GM18909 (cell line): ENCODE data around the gene C13orf46.
"Not testable (repeated sequence)": the region's sequence is repeated elsewhere in the genome, so short reads cannot be mapped to it uniquely, and the experiment has no call there.

Experiments
- ATAC-seq: cut with Tn5 transposase; IDR thresholded peaks from one replicate; pipeline ENCODE4 v1.9.1; 2021; ENCODE audit warnings: mild to moderate bottlenecking; ENCODE audit not compliant: unreplicated experiment, poor library complexity

C13orf46 gene

DNA sequence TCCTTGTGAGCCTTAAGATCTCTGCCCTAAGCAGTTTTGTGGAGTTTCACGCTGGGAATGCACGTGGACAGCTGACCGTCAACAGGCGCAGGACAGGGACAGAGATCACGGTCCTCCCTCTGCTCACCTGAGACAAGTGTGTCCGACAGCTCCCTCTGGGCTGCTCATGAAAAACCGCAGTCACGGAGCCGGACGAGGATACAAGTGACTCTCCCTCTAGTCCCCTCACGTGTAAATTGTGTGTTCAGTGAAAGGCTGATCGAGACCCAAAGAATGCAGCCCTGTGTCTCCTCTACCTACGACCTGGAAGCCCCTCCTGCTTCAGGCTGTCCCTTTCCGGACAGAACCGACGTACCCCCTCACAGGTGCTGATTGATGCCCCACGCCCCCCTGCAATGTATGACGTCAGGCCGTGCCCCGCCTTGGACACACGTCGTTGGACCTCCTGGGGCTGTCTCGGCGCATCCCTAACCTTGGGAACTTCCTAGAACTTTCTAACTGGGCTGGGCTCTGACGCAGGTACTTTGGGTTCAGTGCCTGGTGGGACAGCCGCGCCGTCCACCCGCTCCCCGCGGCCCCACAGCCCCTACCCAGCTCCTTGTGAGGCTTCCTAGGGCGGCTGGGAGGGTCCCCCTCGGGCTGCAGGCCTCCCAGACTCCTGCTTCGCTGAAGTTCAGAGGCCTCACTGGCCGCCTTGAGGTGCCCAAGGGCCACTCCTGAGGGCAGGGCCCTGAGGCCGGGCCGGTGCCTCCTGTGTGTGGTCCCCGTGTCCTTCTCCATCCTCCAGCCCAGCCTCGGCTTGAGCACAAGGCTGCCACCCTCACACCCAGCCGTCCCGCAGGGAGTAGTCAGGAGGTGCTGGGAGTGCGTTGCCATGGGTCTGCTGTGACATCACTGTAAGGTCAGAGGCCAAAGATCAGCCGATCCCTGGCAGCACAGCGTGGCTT, at the start of gene C13orf46:
Gene C13orf46, minus strand, starts transcription at position 859 of the 947 bp plus-strand sequence. Its CDS starts 79 bp downstream, at position 780.
- ATAC-seq = no peak

DNA sequence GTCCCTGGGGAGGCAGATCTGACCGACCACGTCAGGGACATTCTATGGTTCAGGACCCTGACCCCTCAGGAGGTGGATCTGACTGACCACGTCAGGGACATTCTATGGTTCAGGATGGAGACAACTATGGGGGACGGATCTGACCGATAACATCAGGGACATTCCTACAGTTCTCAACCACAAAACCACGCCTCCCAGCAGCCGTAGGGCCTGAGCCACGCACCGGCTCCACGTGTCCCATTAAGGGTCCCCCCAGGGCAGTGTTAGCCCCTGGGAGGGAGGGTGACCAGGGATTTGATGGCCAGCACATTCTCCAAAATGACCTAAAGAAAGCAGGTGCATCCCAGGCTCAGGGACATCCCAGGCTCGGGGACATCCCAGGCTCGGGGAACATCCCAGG, 49.0 kb upstream of the C13orf46 start:
- ATAC-seq = no peak

DNA sequence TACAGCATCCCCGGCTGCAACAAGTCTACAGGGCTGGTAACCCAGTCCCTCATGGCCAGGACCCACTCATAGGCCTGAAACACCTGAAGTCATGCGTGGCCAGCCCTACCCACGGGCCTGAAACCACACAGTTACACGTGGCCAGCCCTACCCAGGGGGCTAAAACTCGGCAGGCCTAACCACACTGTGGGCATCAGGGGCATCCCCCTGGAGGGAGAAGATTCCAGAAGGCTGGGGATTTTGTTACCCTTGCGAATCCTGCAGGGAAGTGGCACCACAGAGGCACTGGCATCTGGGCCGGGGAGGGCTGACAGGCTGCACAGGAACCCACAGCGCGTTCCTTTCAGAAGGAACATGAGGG, 48.4 kb upstream of the C13orf46 start:
- ATAC-seq = no peak

DNA sequence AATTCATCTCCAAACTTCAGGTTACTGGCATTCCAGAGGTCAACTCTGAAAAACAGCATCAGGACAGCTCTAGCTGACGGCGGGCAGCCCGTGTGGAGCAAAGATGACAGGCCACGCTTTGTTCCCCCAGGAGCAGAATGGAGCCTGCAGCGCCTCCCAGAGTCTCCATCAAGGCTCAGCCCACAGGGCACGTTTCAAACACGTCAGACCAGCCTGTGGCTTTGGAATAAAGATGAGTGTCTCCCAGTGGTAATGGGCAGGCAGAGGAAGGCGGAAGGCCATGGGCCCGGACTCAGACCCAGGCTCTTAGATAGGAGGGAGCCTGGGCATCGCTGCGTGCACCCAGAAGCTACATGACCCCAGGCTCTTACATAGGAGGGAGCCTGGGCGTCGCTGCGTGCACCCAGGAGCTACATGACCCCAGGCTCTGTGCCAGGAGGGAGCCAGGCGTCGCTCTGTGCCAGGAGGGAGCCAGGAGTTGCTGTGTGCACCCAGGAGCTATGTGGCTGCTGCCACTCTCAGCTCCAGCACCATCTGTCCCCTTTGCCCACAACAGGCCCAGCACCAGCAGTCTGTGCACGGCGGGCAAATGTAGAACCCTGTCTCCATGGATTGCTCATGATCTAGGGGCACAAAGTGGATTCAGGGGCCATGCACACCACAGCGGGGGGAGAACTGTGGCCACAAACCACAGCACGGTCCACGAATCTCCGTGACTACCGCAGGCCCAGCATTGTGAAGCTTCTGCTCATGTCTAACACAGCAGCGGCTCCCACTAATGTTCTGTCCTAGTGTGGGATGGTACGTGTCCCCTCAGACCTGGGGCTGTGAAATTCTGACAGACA, 47.8 kb upstream of the C13orf46 start:
- ATAC-seq = no peak

DNA sequence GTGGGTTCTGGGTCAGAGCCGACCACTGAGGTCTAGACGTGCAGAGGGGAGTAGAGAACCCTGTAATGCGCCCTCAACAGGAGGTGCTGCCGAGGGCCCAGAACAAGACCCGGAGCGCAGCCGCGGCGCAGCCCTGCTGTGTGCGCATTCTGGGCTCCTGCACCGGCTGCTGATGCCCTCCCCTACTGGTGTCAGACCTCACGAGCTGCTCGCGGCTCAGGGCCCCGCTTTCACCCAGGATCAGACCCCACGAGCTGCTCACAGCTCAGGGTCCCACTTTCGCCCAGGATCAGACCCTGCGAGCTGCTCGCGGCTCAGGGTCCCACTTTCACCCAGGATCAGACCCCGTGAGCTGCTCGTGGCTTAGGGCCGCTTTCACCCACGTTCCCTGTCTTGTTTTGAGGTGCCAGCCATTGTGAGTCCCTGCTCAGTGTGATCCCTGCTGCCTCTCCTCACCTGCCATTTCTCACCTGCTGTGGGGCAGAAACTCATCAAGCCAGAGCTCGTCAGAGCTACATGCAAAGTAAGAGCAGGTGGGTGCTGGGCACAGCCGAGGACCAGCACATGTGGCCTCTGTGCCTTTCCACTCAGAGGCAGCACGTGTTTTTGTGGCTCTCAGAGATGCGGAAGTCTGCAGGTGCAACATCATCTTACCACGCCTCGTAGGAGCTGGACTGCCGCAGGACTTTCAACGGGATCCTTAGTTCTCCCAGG, 47.0 kb upstream of the C13orf46 start:
- no peak for ATAC-seq

DNA sequence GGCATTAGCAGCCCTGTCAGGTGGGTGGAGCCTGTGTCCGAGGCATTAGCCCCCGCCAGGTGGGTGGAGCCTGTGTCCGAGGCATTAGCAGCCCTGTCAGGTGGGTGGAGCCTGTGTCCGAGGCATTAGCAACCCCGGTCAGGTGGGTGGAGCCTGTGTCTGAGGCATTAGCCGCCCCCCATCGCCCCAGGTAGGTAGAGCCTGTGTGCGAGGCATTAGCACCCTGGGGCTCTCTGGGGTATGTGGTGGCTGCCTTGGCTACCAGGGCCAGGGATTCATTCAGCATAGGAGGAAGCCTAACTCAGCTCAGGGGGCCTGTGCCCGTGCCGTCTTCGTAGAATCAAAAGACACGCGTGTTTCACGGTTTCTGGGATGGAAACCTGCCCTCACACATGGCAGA, 46.3 kb upstream of the C13orf46 start:
- not testable (repeated sequence) for ATAC-seq

DNA sequence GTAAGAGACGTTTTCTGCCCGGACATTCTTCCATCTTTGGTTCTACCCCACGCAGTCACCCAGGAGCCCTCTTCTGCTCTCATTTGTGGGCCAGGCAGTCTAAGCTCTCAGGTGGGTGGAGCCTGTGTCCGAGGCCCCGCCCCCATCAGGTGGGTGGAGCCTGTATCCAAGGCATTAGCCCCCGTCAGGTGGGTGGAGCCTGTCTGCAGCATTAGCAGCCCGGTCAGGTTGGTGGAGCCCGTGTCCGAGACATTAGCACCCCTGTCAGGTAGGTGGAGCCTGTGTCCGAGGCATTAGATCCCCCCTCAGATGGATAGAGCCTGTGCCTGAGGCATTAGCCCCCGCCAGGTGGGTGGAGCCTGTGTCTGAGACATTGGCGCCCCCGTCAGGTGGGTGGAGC, 45.5 kb upstream of the C13orf46 start:
- ATAC-seq = no peak

DNA sequence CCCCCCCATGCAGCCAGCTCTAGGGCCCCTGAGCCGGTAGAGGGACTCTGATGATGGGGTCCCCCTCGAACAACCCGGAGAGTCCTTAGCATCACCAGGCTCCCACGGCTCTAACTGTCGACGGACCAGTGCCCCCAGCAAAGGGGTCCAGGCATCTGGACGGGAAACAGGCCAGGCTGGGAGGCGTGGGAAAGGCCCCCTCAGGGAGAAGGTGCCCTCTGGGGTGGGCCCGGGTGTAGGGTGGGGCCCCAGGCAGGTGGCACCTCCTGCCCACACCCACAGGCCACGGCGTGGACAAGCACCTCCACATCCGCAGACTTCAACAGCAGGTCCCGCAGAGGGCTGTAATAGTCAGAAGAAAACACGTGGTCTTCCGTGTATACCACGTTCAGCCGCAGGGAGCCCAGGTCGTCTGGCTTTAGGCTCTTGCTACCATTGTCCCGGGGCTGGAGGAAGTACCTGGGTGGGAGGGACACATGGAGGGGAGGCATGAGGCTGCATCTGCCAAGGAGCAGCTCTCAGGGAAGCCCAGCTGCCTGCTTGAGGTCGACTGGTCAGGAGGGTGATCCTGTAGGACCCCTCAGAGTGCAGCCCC, 44.7 kb upstream of the C13orf46 start:
- no peak for ATAC-seq

DNA sequence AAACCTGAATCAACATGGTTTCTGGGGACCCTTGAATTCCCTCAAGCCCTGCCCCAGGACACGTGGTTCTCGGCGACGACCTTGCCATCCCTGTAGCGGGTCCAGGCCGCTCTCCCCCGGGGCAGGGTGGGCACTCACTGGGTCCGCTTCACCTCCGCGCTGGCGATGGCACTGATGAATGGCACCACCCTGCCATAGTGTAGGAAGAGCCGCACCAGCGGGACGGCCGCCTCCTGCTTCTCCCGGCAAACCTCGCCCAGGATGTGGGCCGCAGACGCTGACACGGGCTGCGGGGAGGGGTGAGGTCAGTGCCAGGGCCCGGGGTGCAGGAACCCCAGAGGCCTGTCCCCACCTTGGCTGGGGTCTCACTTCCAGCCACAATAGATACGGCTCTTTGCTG, 44.1 kb upstream of the C13orf46 start:
- no peak for ATAC-seq

DNA sequence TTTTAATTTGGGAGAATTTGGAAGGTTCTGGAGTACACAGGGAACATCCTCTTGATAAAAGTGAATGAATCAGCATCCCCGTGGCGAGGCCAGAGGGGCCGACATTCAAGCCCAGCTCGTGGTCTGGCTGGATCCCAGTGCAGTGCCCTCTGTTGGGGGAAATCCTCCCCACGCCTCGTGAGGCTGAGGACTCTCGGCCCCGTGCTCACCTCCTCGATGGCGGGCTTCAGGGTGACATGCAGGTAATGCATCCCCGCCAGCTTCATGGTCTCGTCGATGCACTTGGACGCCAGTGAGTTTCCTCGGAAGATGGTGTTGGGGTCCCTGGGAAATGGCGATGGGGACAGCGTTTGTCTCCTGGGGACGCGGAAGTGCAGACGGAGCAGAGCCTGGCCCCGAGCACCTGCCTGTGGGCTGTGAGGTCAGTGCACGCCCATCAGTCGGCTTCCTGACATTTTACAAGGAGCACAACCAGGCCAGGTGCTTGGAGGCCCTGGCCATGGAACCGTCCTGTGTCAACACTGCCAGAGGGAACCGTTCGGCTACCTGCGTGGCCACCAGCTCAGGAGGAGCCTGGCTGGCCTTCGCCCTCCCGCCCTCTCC, 43.3 kb upstream of the C13orf46 start:
- ATAC-seq = no peak

DNA sequence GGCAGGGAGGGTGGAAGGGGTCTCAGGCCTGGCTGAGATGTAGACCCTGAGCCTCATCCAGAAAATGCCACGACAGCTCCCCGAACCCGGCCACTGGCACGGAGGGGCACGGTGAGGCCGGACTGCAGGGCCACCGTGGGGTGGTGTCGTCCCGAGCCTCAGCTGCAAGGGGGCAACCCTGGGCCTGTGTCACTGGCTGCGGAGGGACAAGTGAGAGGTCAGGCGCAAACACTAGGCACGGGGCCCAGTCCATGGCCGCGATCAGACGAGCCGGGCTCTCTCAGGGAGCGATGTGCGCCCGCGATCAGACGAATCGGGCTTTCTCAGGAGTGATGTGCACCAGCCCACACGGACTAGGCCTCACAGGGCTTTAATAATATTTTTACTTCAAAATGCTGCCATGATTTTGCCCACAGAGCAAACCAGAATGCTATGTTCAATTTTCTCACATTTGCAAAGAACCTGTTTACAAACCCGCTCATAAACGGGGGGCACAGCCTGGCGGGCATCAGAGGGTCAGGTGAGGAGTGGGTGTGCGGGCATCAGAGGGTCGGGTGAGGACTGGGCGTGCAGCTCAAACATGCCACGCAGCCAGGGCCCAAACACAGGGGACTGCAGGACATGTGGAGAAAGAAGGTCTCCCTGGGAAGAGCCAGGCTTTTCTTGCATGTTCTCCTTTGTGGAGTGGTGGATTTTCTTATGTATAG, 42.6 kb upstream of the C13orf46 start:
- no peak for ATAC-seq

DNA sequence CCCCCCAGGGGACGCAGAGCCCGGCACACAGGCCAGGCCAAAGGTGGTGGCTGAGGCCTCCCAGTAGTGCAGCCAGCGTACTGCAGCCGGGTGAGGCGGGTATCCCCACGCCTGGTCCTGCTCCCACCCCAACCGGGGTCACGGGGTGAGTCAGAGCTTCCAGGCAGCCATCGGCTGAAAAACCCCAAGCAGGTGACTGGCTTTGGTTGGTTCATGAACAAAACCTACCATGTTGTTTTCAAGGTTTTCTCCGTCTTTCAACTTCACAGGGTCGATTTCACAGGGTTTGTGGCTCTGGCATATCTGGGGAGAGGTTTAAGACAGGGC, 42.1 kb upstream of the C13orf46 start:
- ATAC-seq = no peak

DNA sequence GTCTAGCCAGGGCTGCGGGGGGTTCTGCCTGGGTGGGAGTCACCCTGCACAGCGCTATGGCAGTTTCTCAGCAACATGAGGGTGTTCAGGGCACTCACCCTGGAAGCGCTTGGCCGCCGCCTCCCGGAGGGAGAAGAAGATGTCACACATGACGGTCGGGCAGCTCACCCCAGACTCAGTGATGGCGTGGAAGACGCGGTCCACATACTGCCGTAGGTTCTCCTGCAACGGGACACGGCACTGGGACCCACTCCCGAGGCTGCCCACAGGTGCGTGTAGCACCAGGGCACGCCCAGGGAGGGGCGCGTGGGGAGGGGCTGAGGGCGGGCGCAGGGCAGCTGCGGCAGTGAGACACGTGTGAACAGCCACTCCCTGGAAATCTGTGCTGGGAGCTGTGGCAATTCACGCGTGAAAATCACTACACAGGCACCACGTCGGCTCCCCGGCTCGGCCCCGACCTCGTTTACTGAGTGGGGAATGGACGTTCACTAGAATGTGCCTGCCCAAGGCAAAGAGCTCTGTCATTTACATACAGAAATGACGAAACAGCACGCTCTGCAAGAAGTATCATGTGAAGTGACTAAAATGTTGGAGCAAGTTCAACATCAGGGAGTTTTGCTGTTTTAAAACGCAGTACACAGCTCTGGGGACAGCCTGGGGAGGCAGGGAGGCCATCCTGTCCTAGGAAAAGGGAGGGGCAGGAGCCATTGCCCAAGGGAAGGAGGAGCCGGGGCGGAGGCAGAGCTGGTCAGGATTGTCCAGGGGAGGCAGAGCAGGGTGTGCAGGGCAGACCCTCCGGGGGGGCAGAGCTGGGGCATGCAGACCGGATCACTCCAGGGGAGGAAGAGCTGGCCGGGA, 41.5 kb upstream of the C13orf46 start:
- no peak for ATAC-seq

DNA sequence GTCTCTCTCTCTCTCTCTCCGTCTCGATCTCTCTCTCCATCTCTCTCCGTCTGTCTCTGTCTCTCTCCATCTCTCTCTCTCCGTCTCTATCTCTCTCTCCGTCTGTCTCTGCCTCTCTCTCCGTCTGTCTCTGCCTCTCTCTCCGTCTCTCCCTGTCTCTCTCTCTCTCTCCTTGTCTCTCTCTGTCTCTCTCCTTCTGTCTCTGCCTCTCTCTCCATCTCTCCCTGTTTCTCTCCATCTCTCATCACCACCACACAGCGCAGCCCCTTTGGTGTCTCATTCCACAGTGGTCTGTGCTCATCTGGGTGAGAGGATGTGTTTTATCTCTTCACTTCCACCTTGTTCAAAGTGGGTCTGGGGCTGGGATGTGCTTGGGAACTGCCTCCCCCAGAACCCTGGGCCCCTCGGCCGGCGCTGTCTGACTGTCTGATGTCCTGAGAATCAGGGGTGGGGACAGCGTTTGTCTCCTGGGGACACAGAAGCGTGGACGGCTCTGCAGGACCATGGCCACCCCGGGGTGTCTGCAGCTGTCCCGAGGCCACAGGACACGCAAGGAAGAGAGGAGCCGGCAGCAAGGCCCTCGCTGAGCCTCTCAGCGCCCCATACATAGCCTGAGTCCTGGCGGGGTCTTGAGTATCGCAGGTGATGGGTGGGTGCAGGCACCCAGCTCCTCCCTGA, 40.2 kb upstream of the C13orf46 start:
- no peak for ATAC-seq

DNA sequence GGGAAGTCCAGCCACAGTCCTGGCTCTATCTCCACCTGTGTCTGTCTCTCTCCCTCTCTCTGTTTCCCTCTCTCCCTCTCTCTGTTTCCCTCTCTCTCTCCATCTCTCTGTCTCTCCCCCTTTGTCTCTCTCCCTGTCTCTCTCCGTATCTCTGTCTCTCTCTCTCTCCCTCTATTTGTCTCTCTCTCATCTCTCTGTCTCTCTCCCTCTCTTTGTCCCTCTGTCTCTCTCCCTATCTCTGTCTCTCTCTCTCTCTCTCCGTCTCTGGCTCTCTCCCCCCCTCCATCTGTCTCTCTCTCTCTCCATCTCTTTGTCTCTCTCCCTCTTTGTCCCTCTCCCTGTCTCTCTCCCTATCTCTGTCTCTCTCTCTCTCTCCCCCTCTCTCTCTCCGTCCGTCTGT, 39.5 kb upstream of the C13orf46 start:
- ATAC-seq = no peak

DNA sequence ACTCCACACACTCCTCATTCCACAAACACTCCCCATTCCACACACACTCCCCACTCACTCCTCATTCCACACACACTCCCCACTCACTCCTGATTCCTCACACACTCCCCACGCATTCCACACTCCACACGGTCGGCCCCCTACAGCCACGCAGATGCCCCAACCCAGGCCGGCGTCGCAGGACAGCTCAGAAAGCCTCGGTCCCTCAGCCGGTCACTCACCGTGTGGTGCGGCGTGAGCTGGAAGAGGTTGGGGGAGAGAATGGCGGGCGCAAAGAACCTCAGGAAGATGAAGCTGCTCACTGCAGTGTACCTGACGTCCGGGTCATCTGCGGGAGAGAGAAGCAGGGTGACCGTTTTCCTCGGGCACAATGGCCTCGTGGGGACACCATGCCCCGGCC, 39.0 kb upstream of the C13orf46 start:
- no peak for ATAC-seq

DNA sequence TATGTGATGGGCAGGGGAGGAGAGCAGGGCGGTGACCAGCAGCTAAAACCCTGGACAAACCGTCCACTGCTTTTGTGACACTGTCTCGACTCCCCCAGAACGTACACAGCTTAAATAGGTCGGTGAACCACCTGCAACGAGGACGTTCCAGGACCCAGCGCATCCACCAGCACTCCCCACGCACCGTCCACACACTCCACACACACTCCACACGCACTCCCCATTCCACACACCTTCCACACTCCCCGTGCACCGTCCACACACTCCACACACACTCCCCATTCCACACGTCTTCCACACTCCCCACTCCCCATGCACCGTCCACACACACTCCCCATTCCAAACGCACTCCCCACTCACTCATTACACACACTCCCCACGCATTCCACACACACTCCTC, 38.3 kb upstream of the C13orf46 start:
- ATAC-seq = no peak

DNA sequence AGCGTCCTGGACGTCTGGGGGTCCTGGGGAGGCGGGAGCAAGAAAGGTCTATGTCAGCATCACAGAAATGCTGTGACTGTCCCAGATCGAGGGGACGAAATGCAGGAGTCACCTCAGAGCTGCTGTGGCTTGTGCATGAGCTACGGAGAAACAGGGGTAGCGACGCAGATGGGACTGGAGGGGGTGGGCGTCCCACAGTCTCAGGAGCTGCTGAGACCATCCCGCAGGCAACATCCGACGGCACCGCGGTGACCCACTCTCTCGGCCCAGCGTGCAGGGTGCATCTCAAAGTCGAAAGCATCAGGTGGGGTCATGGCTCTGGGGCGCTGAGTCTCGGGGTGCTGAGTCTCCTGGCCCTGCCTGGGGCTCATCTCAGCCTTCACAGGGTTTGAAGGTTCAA, 37.4 kb upstream of the C13orf46 start:
- no peak for ATAC-seq
